Caco-2 (cell line): ENCODE results near the gene PNRC2. TPM values are rescaled to one million over a fixed set of nuclear protein-coding genes. Genes with fewer than 3 reads are reported as not detected.

Source experiments
- BruUV-seq: library from RNA; stranded (reverse); fragments of 400-500 nt; replicated peaks from 2 replicates; lab custom pipeline; 2021; lab: Mats Ljungman, UMichigan
- CTCF ChIA-PET: fragments of 300-600 bp; sonication (Branson Sonifier 250); formaldehyde crosslinking; loops from one replicate; lab custom pipeline; 2022; ENCODE audit warnings: antibody characterized with exemption; lab: Charles Lee
- POLR2A ChIA-PET: fragments of 300-600 bp; sonication (Branson Sonifier 250); formaldehyde crosslinking; loops from one replicate; lab custom pipeline; 2022; ENCODE audit warnings: antibody characterized with exemption; lab: Charles Lee
- DNase-seq, 2 experiments: peaks; one replicate each; pipeline versions ENCODE4 v3.0.0 to v3.0.0-alpha.2; 2020 to 2022
- H3K27me3 ChIP-seq: replicated peaks from 2 replicates; pipeline ENCODE4 v1.6.0; 2011; ENCODE audit warnings: low read length; ENCODE audit not compliant: control insufficient read depth, insufficient read depth
- H3K36me3 ChIP-seq: 2 replicates; pipeline ENCODE4 v1.5.1; 2011; ENCODE audit warnings: low read length; ENCODE audit not compliant: control insufficient read depth, insufficient read depth
- H3K4me1 ChIP-seq: fragments of 250-450 bp; sonication (Bioruptor Pico); 2 replicates; pipeline ENCODE4 v1.5.1; 2020; ENCODE audit warnings: mild to moderate bottlenecking
- H3K4me3 ChIP-seq: 2 replicates; pipeline ENCODE4 v1.5.1; 2011; ENCODE audit warnings: low read depth, mild to moderate bottlenecking, control low read depth, low read length
- H3K9me3 ChIP-seq: fragments of 250-450 bp; sonication (Bioruptor Pico); 2 replicates; pipeline ENCODE4 v1.5.1; 2020; ENCODE audit warnings: mild to moderate bottlenecking, moderate library complexity
- H3K27ac Mint-ChIP-seq: one replicate; pipeline ENCODE4 v1.8.0; 2022; ENCODE audit warnings: mixed read lengths; ENCODE audit not compliant: unreplicated experiment
- H3K27me3 Mint-ChIP-seq: one replicate; pipeline ENCODE4 v1.8.0; 2022; ENCODE audit warnings: mixed read lengths; ENCODE audit not compliant: insufficient read depth, unreplicated experiment
- H3K36me3 Mint-ChIP-seq: one replicate; pipeline ENCODE4 v1.8.0; 2022; ENCODE audit warnings: mild to moderate bottlenecking, mixed read lengths; ENCODE audit not compliant: insufficient read depth, unreplicated experiment
- H3K4me1 Mint-ChIP-seq: one replicate; pipeline ENCODE4 v1.8.0; 2022; ENCODE audit warnings: low read depth, mixed read lengths; ENCODE audit not compliant: unreplicated experiment
- H3K4me3 Mint-ChIP-seq: one replicate; pipeline ENCODE4 v1.8.0; 2022; ENCODE audit warnings: mild to moderate bottlenecking, moderate library complexity, mixed read lengths; ENCODE audit not compliant: unreplicated experiment
- H3K9me3 Mint-ChIP-seq: one replicate; pipeline ENCODE4 v1.8.0; 2022; ENCODE audit warnings: mixed read lengths; ENCODE audit not compliant: unreplicated experiment
- intact Hi-C: fragments of 100-400 bp; cut with micrococcal nuclease; formaldehyde crosslinking; loops from one replicate; pipeline ENCODE4 v1.10.0; 2022; ENCODE audit not compliant: unreplicated experiment
- total RNA-seq: library from RNA; stranded (reverse); gene quantifications from 2 replicates; pipeline ENCODE4 v1.2.3, GENCODE V29; 2022
- TF ChIP-seq, protein P1 (sequence below), 2 experiments: fragments of 200-600 bp in 1 of 2; IDR thresholded peaks; 1 replicate in 1 of 2; 2 replicates in 1 of 2; pipeline versions ENCODE4 v1.5.1 to v1.8.0; 2011 to 2022; ENCODE audit warnings: antibody characterized with exemption in 1 of 2, control low read depth in 1 of 2, inconsistent platforms in 1 of 2, low read depth in 1 of 2, low read length in 1 of 2, mild to moderate bottlenecking in 1 of 2, moderate library complexity in 1 of 2; ENCODE audit not compliant: insufficient read depth in 1 of 2, severe bottlenecking in 1 of 2, unreplicated experiment in 1 of 2

The PNRC2 gene
- total RNA-seq, 1 experiment from 2014 or later = 89.8 TPM

DNA sequence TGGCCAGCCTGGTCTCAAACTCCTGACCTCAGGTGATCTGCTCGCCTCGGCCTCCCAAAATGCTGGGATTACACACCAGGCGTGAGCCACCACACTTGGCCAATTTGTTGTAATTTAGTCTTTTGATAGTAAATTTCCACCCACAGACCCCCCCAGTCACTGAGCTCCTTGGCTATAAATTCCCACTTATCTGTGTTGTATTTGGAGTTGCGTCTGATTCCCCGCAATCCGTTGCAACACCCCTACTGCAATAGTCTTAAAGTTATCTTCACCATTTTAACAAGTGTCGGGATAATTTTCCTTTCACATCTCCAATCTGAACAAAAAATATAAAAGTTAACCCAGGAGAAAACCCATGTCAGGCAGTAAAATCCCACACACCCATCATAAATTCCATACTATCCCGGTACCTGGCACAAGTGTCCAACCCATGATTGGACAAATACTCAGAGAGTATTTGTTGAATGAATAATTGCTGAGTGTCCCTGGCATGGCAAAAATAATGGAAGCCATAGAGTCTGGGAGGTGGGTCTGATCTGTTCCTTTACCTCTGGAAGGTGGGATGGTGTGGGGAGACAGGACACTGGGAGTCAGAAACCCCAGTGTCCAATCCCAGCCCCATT, 37.2 kb upstream of the PNRC2 start:
- no peaks in the 10 kb centered on the region for H3K36me3 Mint-ChIP-seq
- ChIA-PET POLR2A (interaction anchor here (0.5 kb wide), 1 partner anchor 152 kb away, joined by 5 read pairs; no protein-coding TSS in a partner anchor), CTCF (interaction anchor here (0.6 to 0.7 kb wide), 2 partner anchors 112 to 228 kb away, joined by 3 to 4 read pairs; no protein-coding TSS in a partner anchor)
- no peaks in the 10 kb centered on the region for H3K27me3 ChIP-seq
- H3K36me3 ChIP-seq = no peaks in the 10 kb centered on the region
- H3K9me3 ChIP-seq = no peaks in the 10 kb centered on the region
- DNase-seq = no peak
- H3K9me3 Mint-ChIP-seq = no peaks in the 10 kb centered on the region
- H3K27me3 Mint-ChIP-seq = no peaks in the 10 kb centered on the region
- no TSS peak for BruUV-seq
- no peaks in the 10 kb centered on the region for H3K4me1 Mint-ChIP-seq
- TF ChIP-seq, protein P1, sequence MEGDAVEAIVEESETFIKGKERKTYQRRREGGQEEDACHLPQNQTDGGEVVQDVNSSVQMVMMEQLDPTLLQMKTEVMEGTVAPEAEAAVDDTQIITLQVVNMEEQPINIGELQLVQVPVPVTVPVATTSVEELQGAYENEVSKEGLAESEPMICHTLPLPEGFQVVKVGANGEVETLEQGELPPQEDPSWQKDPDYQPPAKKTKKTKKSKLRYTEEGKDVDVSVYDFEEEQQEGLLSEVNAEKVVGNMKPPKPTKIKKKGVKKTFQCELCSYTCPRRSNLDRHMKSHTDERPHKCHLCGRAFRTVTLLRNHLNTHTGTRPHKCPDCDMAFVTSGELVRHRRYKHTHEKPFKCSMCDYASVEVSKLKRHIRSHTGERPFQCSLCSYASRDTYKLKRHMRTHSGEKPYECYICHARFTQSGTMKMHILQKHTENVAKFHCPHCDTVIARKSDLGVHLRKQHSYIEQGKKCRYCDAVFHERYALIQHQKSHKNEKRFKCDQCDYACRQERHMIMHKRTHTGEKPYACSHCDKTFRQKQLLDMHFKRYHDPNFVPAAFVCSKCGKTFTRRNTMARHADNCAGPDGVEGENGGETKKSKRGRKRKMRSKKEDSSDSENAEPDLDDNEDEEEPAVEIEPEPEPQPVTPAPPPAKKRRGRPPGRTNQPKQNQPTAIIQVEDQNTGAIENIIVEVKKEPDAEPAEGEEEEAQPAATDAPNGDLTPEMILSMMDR (IDR thresholded peaks at IDR 0.05; ENCODE audit: insufficient read depth in 1 of 2, low read depth in 1 of 2, low read length in 1 of 2, severe bottlenecking in 1 of 2, unreplicated experiment in 1 of 2) = no peak
- no peak overlapping the region for H3K27ac Mint-ChIP-seq
- no peaks in the 10 kb centered on the region for H3K4me1 ChIP-seq
- H3K4me3 Mint-ChIP-seq = no peak overlapping the region
- intact Hi-C loops = no loop called here
- no peak overlapping the region for H3K4me3 ChIP-seq

DNA sequence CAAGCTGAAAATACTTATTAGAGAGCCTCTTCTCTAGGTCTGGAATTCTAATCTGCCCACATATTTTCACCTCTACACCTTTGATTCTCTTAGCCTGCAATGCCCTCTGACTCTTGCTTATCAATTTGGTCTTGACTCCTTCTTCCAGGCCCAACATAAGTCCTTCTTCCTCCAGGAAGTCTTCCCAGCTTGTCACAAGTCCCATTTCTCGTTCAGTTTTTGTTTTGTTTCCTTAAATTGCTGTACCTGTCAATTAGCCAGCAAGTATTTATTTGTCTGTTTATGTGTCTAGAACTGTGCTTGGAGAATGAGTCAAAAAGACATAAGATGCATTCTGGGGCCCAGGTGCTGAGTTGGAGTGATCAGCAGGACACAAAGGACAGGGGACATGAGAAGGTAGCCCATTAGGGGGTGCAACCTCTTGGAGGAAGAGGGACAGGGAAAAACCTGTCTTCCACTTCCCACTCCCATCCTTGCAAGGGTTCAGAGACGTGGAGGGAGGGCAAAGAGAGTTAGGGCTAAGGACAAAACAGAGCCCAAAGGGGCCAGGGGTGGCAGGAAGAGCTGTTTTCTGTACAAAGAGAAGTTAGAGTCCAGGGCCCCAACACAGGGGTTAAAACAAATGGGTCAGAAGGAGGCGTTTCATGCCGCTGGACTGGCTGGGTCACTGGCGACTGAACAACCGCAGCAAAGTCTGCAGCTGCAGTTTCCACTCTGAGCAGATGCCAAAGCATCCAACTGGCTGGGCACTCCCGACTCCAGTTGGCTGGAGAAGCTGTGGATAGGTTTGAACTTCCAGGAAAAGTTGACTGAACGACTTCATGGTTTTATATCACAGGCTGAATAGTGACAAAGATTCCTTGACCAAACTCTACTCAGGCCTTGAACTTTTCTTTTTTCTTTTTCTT, 35.8 kb upstream of the PNRC2 start:
- BruUV-seq = no TSS peak
- CTCF ChIA-PET = no interaction called here
- Mint-ChIP-seq H3K27ac (no peak overlapping the region), H3K27me3 (no peaks in the 10 kb centered on the region), H3K9me3 (no peaks in the 10 kb centered on the region), H3K4me1 (no peaks in the 10 kb centered on the region), H3K36me3 (peaks cover under 1% of the 10 kb centered on the region), H3K4me3 (no peak overlapping the region)
- H3K4me1 ChIP-seq = no peaks in the 10 kb centered on the region
- no peak for DNase-seq
- no peaks in the 10 kb centered on the region for H3K9me3 ChIP-seq
- POLR2A ChIA-PET = no interaction called here
- TF ChIP-seq, protein P1 (IDR thresholded peaks at IDR 0.05; ENCODE audit: insufficient read depth in 1 of 2, low read depth in 1 of 2, low read length in 1 of 2, severe bottlenecking in 1 of 2, unreplicated experiment in 1 of 2) = no peak
- intact Hi-C loops = no loop called here
- no peaks in the 10 kb centered on the region for H3K36me3 ChIP-seq
- no peaks in the 10 kb centered on the region for H3K27me3 ChIP-seq
- no peak overlapping the region for H3K4me3 ChIP-seq

DNA sequence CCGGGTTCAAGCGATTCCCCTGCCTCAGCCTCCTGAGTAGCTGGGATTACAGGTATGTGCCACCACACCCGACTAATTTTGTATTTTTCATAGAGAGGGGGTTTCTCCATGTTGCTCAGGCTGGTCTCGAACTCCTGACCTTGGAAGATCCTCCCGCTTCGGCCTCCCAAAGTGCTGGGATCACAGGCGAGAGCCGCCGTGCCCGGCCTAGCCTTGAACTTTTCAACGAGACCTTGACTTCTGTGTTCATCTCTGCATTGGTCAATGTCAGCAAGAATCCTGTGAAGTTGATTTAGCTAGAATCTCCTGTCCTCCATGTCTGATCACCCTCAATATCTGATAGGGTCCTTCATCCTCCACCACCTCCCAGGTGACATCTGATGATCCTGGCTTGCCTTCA, 35.0 kb upstream of the PNRC2 start:
- Mint-ChIP-seq H3K9me3 (no peaks in the 10 kb centered on the region), H3K27ac (no peak overlapping the region), H3K4me1 (no peaks in the 10 kb centered on the region), H3K27me3 (no peaks in the 10 kb centered on the region), H3K4me3 (no peak overlapping the region), H3K36me3 (peaks cover 4% of the 10 kb centered on the region)
- Histone ChIP-seq H3K36me3 (no peaks in the 10 kb centered on the region), H3K9me3 (no peaks in the 10 kb centered on the region), H3K4me1 (no peaks in the 10 kb centered on the region), H3K27me3 (no peaks in the 10 kb centered on the region), H3K4me3 (no peak overlapping the region)
- TF ChIP-seq, protein P1 (IDR thresholded peaks at IDR 0.05; ENCODE audit: insufficient read depth in 1 of 2, low read depth in 1 of 2, low read length in 1 of 2, severe bottlenecking in 1 of 2, unreplicated experiment in 1 of 2) = no peak
- no peak for DNase-seq
- ChIA-PET CTCF (no interaction called here), POLR2A (no interaction called here)
- BruUV-seq = no TSS peak
- intact Hi-C loops = no loop called here
